Spleen (tissue), 11 donors: ENCODE results near the gene HIC1. TPM values are rescaled to one million over a fixed set of nuclear protein-coding genes. Genes with fewer than 3 reads are reported as not detected.

Source experiments
- DNase-seq: peaks from one replicate; pipeline ENCODE4 v3.0.0-alpha.2; 2020
- H3K27ac ChIP-seq, 8 donors: fragments of 200-600 bp; sonication (generic) in 7 of 8; 1 replicate in 4 of 8; 2 replicates in 4 of 8; pipeline versions ENCODE4 v1.5.0 to v1.8.0; 2016 to 2021; ENCODE audit warnings: inconsistent platforms in 4 of 8, mild to moderate bottlenecking in 4 of 8, moderate library complexity in 1 of 8
- H3K27me3 ChIP-seq, 7 donors: fragments of 200-600 bp; sonication (generic) in 6 of 7; replicated peaks in 1 of 7; 1 replicate in 4 of 7; 2 replicates in 3 of 7; pipeline versions ENCODE4 v1.5.0 to v1.8.0; 2016 to 2021; ENCODE audit warnings: inconsistent platforms in 3 of 7, mild to moderate bottlenecking in 1 of 7
- H3K36me3 ChIP-seq, 6 donors: fragments of 200-600 bp; sonication (generic) in 5 of 6; 1 replicate in 4 of 6; 2 replicates in 2 of 6; pipeline versions ENCODE4 v1.5.0 to v1.8.0; 2016 to 2021; ENCODE audit warnings: inconsistent platforms in 2 of 6
- H3K4me1 ChIP-seq, 6 donors: fragments of 200-600 bp; sonication (generic) in 5 of 6; 1 replicate in 3 of 6; 2 replicates in 3 of 6; pipeline versions ENCODE4 v1.5.0 to v1.8.0; 2016 to 2021; ENCODE audit warnings: inconsistent platforms in 3 of 6
- H3K4me3 ChIP-seq, 8 donors: fragments of 200-600 bp; sonication (generic) in 7 of 8; 1 replicate in 4 of 8; 2 replicates in 4 of 8; pipeline versions ENCODE4 v1.5.0 to v1.8.0; 2016 to 2021; ENCODE audit warnings: inconsistent platforms in 4 of 8, mild to moderate bottlenecking in 4 of 8, moderate library complexity in 2 of 8
- H3K9me3 ChIP-seq, 8 donors: fragments of 200-600 bp; sonication (generic) in 7 of 8; 1 replicate in 4 of 8; 2 replicates in 4 of 8; pipeline versions ENCODE4 v1.5.0 to v1.8.0; 2016 to 2021; ENCODE audit warnings: inconsistent platforms in 4 of 8
- CTCF ChIP-seq, 11 experiments: fragments of 200-600 bp in 7 of 11; fragments of 450-650 bp in 4 of 11; sonication (generic) in 4 of 11; IDR thresholded peaks in 8 of 11; conservative IDR thresholded peaks in 3 of 11; 1 replicate in 7 of 11; 2 replicates in 4 of 11; pipeline versions ENCODE4 v1.4.0 to v1.8.0; 2016 to 2021; ENCODE audit warnings: antibody characterized with exemption in 11 of 11, inconsistent platforms in 4 of 11, mild to moderate bottlenecking in 1 of 11
- POLR2A ChIP-seq, 3 donors: fragments of 450-650 bp; IDR thresholded peaks; one replicate each; pipeline ENCODE4 v1.5.1; 2017; ENCODE audit warnings: antibody characterized with exemption in 3 of 3, mild to moderate bottlenecking in 1 of 3
- POLR2AphosphoS5 ChIP-seq, 3 donors: sonication (generic); formaldehyde crosslinking; IDR thresholded peaks; one replicate each; pipeline ENCODE4 v1.5.1; 2017; ENCODE audit warnings: antibody characterized with exemption in 3 of 3
- WGBS, 5 donors: extraction: QIAGEN DNeasy Blood & Tissue Kit in 3 of 5; methylation state at CpG; one replicate each; pipeline versions ENCODE4 v1.1.5 to v1.1.7; 2013 to 2018; 5-methylcytosine and 5-hydroxymethylcytosine counted together
- intact Hi-C: fragments of 100-400 bp; cut with DNase I; formaldehyde crosslinking; loops from one replicate; pipeline ENCODE4 v1.15.0; 2023; ENCODE audit warnings: low total_unique reads
- polyA plus RNA-seq, 3 donors: library from polyadenylated mRNA; stranded (reverse); fragments of 200-250 nt; gene quantifications; one replicate each; pipeline ENCODE4 v1.2.1, GENCODE V29; 2013
- total RNA-seq, 7 donors: library from RNA; depleted of rRNA in 3 of 7; stranded (reverse); fragments of >200 nt in 3 of 7; fragmentation: NEBNext Ultra II Directional in 4 of 7; extraction: Animal tissue kit (Norgen Biotek cat#: 25700) in 4 of 7; gene quantifications; one replicate each; pipeline versions ENCODE4 v1.1.0 to v1.2.1, GENCODE V29; 2016 to 2021
- donor health status: healthy with polysubstance abuse.
- donor health status: DM: no; HTN: no; CAD: no; lungs with moderate emphysema.
- donor health status: DM: no; HTN: no; CAD: no.
- donor health status: Bipolar disorder and iron deficiency.
- donor health status: healthy.
- donor health status: DM: no; HTN: no; CAD: no.
- donor health status: DM: yes; HTN: yes; CAD: no.

The HIC1 gene
- total and polyA plus RNA-seq, 10 donors = 1.3 to 59.6 (median 17.9) TPM

GRCh38 chr17:2040219-2040827 lies 14.6 kb upstream of the HIC1 start:
- no peak for DNase-seq
- Histone ChIP-seq H3K36me3 (peaks cover 0 to 74% (median 51%) of the 10 kb centered on the region in 6 donors), H3K9me3 (no peaks in the 10 kb centered on the region), H3K4me1 (peaks cover 0 to 40% (median 29%) of the 10 kb centered on the region in 6 donors), H3K27ac (no peak overlapping the region), H3K4me3 (no peak overlapping the region), H3K27me3 (no peaks in the 10 kb centered on the region)
- TF ChIP-seq POLR2A (IDR thresholded peaks at IDR 0.05) (no peak), POLR2AphosphoS5 (IDR thresholded peaks at IDR 0.05) (no peak), CTCF (IDR thresholded peaks at IDR 0.05 in 8 of 11, conservative IDR thresholded peaks at IDR 0.05 in 3 of 11) (no peak)
- intact Hi-C loops = no loop called here
- WGBS, 5 donors = 83 to 96% (median 90%) methylated on average over 4 to 7 of the region's 7 CpGs

- WGBS, 5 donors = 52 to 74% (median 56%) methylated on average over 12 to 16 of the region's 16 CpGs
- Histone ChIP-seq H3K9me3 (no peaks in the 10 kb centered on the region), H3K27ac (peak overlapping the region; percentile 87 to 96 (median 93)), H3K36me3 (peaks cover 0 to 67% (median 45%) of the 10 kb centered on the region in 6 donors), H3K27me3 (no peaks in the 10 kb centered on the region), H3K4me1 (peaks cover 0 to 40% (median 29%) of the 10 kb centered on the region in 6 donors), H3K4me3 (peak overlapping the region; percentile 52 to 85 (median 74))
- TF ChIP-seq CTCF (IDR thresholded peaks at IDR 0.05 in 8 of 11, conservative IDR thresholded peaks at IDR 0.05 in 3 of 11) = no peak
- no peak for TF ChIP-seq POLR2A (IDR thresholded peaks at IDR 0.05)
- intact Hi-C loops = no loop called here
- DNase-seq = peak; percentile 79
These were observed 13.9 kb upstream of the HIC1 start for GRCh38 chr17:2040942-2041560.

GRCh38 chr17:2041561-2042389 lies 13.1 kb upstream of the HIC1 start, which contains the start of gene OVCA2:
Gene OVCA2 (plus strand): TSS chr17:2042022. CDS start chr17:2042048, 26 bp downstream.
- TF ChIP-seq POLR2AphosphoS5 (IDR thresholded peaks at IDR 0.05) = peak; percentile 94 to 97 (median 95)
- TF ChIP-seq CTCF (IDR thresholded peaks at IDR 0.05 in 8 of 11, conservative IDR thresholded peaks at IDR 0.05 in 3 of 11) = peak in 10 of 11 experiments; percentile 14 to 76 (median 56)
- no peak for TF ChIP-seq POLR2A (IDR thresholded peaks at IDR 0.05)
- DNase-seq = peak; percentile 99
- peaks cover 0 to 40% (median 29%) of the 10 kb centered on the region in 6 donors for H3K4me1 ChIP-seq
- H3K9me3 ChIP-seq = no peaks in the 10 kb centered on the region
- intact Hi-C loops = no loop called here
- H3K36me3 ChIP-seq = peaks cover 0 to 60% (median 37%) of the 10 kb centered on the region in 6 donors
- H3K4me3 ChIP-seq = peak within 1 kb of the TSS; percentile 52 to 85 (median 74)
- no peaks in the 10 kb centered on the region for H3K27me3 ChIP-seq
- 0 to 5% (median 1%) methylated on average over 46 to 93 of the region's 93 CpGs for WGBS, 5 donors
- H3K27ac ChIP-seq = peak within 1 kb of the TSS; percentile 87 to 96 (median 93)
